Transverse colon (tissue), 4 donors: Measurements from ENCODE around the gene RELN.

Experiments used
- CTCF ChIP-seq, 5 experiments: fragments of 200-600 bp in 3 of 5; fragments of 450-650 bp in 2 of 5; sonication (generic) in 3 of 5; IDR thresholded peaks; 1 replicate in 2 of 5; 2 replicates in 3 of 5; pipeline ENCODE4 v1.5.1; 2016 to 2017; ENCODE audit warnings: antibody characterized with exemption in 5 of 5, inconsistent platforms in 3 of 5, mild to moderate bottlenecking in 2 of 5, moderate library complexity in 1 of 5
- EP300 ChIP-seq: sonication (generic); formaldehyde crosslinking; IDR thresholded peaks from one replicate; pipeline ENCODE4 v1.6.1; 2017; ENCODE audit warnings: antibody characterized with exemption, low read depth
- POLR2A ChIP-seq: fragments of 450-650 bp; IDR thresholded peaks from one replicate; pipeline ENCODE4 v1.6.1; 2016; ENCODE audit warnings: antibody characterized with exemption, mild to moderate bottlenecking, moderate library complexity
- POLR2AphosphoS5 ChIP-seq, 3 donors: sonication (generic); formaldehyde crosslinking; IDR thresholded peaks; one replicate each; pipeline ENCODE4 v1.6.1; 2016; ENCODE audit warnings: antibody characterized with exemption in 3 of 3

DNA sequence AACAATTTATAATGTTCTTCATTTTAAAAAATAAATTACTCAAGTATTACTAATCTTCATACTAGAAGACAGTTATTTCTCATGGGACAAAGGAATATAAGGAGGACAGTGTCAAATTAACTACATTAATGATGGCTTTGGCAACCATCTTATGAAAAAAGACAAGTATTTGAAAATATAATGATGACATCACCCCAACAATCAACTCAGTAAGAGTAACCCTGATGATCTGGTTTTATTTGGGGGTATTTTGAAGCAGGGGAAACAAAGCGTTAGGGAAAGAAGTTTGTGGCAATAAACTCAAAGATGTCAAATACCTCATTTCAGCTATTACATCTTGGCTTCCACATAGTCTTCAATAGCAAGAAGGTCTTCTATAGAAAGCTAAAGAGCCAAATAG, 29.0 kb upstream of the RELN start:
- no peak for TF ChIP-seq CTCF (IDR thresholded peaks at IDR 0.05)
- TF ChIP-seq POLR2A: no peak
- TF ChIP-seq POLR2AphosphoS5 (IDR thresholded peaks at IDR 0.05): no peak
- TF ChIP-seq EP300: no peak
